HepG2 (cell line): ENCODE measurements around the gene DNAAF3. TPM values are rescaled to one million over a fixed set of nuclear protein-coding genes. Genes with fewer than 3 reads are reported as not detected.

Experiments
- HMGA1 ChIP-seq: sonication (generic); formaldehyde crosslinking; conservative IDR thresholded peaks from 2 replicates; pipeline ENCODE4 v1.4.0; 2020; ENCODE audit warnings: missing genetic modification reagents
- MAFG ChIP-seq: sonication (generic); formaldehyde crosslinking; IDR thresholded peaks from 2 replicates; pipeline ENCODE4 v1.5.1; 2020; ENCODE audit warnings: mild to moderate bottlenecking, missing genetic modification reagents
- REST ChIP-seq, 2 experiments: IDR thresholded peaks; 2 replicates each; pipeline ENCODE4 v1.6.1; 2011 to 2012; ENCODE audit warnings: low read length in 2 of 2, borderline replicate concordance in 1 of 2, low read depth in 1 of 2, mild to moderate bottlenecking in 1 of 2, moderate library complexity in 1 of 2
- SIX1 ChIP-seq: sonication (generic); formaldehyde crosslinking; IDR thresholded peaks from 2 replicates; pipeline ENCODE4 v1.4.0; 2020; ENCODE audit warnings: missing genetic modification reagents, borderline replicate concordance
- SOX6 ChIP-seq, 2 experiments: fragments of 450-650 bp in 1 of 2; sonication (generic) in 1 of 2; formaldehyde crosslinking in 1 of 2; IDR thresholded peaks; 2 replicates each; pipeline versions ENCODE4 v1.4.0 to v1.6.1; 2017 to 2020; ENCODE audit warnings: antibody characterized with exemption in 1 of 2, mild to moderate bottlenecking in 1 of 2, missing genetic modification reagents in 1 of 2
- ZBTB25 ChIP-seq: IDR thresholded peaks from 2 replicates; pipeline ENCODE4 v1.6.1; 2018; ENCODE audit warnings: missing genetic modification reagents
- ZFP36L1 ChIP-seq: sonication (generic); formaldehyde crosslinking; IDR thresholded peaks from 2 replicates; pipeline ENCODE4 v1.8.0; 2022; ENCODE audit warnings: mild to moderate bottlenecking, missing genetic modification reagents, moderate library complexity
- ZNF205 ChIP-seq: IDR thresholded peaks from 2 replicates; pipeline ENCODE4 v1.6.1; 2018; ENCODE audit warnings: missing biosample characterization, missing genetic modification reagents
- ZNF749 ChIP-seq: sonication (generic); formaldehyde crosslinking; IDR thresholded peaks from 2 replicates; pipeline ENCODE4 v1.8.0; 2022; ENCODE audit warnings: mild to moderate bottlenecking, missing genetic modification reagents, moderate library complexity, borderline replicate concordance
- ZNF75D ChIP-seq: sonication (generic); formaldehyde crosslinking; IDR thresholded peaks from 2 replicates; pipeline ENCODE4 v1.8.1; 2023; ENCODE audit warnings: missing genetic modification reagents, mild to moderate bottlenecking, borderline replicate concordance
- ZSCAN20 ChIP-seq: sonication (generic); formaldehyde crosslinking; IDR thresholded peaks from 2 replicates; pipeline ENCODE4 v1.4.0; 2020; ENCODE audit warnings: missing genetic modification reagents, mild to moderate bottlenecking, borderline replicate concordance
- polyA plus RNA-seq, 8 experiments: library from polyadenylated mRNA; depleted of rRNA in 3 of 8; stranded (reverse) in 7 of 8; unstranded in 1 of 8; fragments of >200 nt; fragmentation: Illumina TruSeq in 4 of 8; extraction: Trizol in 4 of 8; gene quantifications; 2 replicates each; pipeline versions ENCODE4 v1.2.1 to v1.2.3, GENCODE V29; 2011 to 2016; ENCODE audit warnings: low read depth in 4 of 8, missing spikeins in 1 of 8, mixed read lengths in 1 of 8; ENCODE audit not compliant: insufficient read depth in 1 of 8
- total RNA-seq, 5 experiments: library from RNA; depleted of rRNA; stranded (reverse); fragments of >200 nt; fragmentation: Illumina TruSeq; extraction: Trizol; gene quantifications; 2 replicates each; pipeline ENCODE4 v1.2.3, GENCODE V29; 2016; ENCODE audit warnings: low read depth in 1 of 5
- TF ChIP-seq, protein P1 (sequence below): fragments of 450-650 bp; IDR thresholded peaks from 2 replicates; pipeline ENCODE4 v1.6.1; 2017
- TF ChIP-seq, protein P2 (sequence below): sonication (generic); formaldehyde crosslinking; conservative IDR thresholded peaks from 2 replicates; pipeline ENCODE4 v1.4.0; 2020; ENCODE audit warnings: missing genetic modification reagents
- TF ChIP-seq, protein P3 (sequence below): sonication (generic); formaldehyde crosslinking; IDR thresholded peaks from 2 replicates; pipeline ENCODE4 v1.5.1; 2020; ENCODE audit warnings: missing genetic modification reagents, mild to moderate bottlenecking, borderline replicate concordance
- TF ChIP-seq, protein P4 (sequence below): sonication (generic); formaldehyde crosslinking; IDR thresholded peaks from 2 replicates; pipeline ENCODE4 v1.4.0; 2020; ENCODE audit warnings: mild to moderate bottlenecking, missing genetic modification reagents

Gene DNAAF3
- total and polyA plus RNA-seq, 2 of the 13 experiments (the other 11 are each of a cell fraction or from before 2014, with no cell fraction given), result 0.30 to 0.40 TPM

DNA sequence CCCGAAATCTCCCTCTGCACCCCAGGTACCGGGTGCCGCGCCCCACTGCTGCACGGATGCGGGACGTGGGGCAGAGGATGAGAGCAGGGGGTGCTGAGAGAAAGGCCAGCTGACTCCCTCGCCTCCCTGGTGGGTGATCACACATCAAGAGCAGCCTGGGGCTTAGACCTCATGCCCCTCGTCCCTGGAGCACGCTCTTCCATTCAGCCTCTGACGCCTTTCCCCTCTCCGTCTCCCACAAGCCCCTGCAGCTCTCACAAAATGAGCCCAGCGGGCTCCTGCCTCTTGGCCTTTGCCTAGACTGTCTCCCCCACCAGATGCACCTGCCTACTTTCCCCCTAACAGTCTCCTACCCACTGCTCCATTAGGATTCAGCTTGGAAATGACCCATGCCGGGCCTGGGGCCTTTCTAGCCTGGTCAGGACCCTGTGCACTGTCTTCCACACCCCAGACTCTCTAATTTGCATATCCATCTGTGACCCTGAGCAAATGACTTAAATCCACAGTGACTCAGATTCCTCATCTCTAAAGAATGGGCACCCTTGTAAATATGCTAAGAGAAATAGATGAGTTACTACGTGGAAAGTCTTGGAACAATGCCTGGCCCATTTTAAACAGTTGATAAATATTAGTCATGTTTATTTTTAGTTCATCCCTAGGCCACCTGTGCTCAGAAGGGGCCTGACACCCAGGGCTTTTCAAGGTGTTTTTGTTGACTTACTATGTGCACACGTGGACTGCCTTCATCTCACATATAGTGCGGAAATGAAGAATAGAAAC, 43.5 kb upstream of the DNAAF3 start (continued):
- TF ChIP-seq SIX1 (CRISPR knock-in tag) (no peak), ZNF205 (CRISPR knock-in tag) (no peak), ZSCAN20 (no peak), SOX6 (IDR thresholded peaks at IDR 0.05) (no peak), SOX6 (CRISPR knock-in tag; IDR thresholded peaks at IDR 0.05) (peak; percentile 92), ZNF749 (CRISPR knock-in tag) (0 out of 2 replicates have a peak, but pooled peaks have one; percentile 27), REST (IDR thresholded peaks at IDR 0.05; ENCODE audit: borderline replicate concordance in 1 of 2, low read depth in 1 of 2, low read length in 2 of 2) (0 out of 4 replicates have a peak, but pooled peaks of 1 of the 2 experiments have one; percentile 15), ZBTB25 (no peak), MAFG (CRISPR knock-in tag) (no peak), ZFP36L1 (CRISPR knock-in tag) (no peak), ZNF75D (CRISPR knock-in tag) (no peak), HMGA1 (CRISPR knock-in tag) (no peak)
- TF ChIP-seq, protein P1, sequence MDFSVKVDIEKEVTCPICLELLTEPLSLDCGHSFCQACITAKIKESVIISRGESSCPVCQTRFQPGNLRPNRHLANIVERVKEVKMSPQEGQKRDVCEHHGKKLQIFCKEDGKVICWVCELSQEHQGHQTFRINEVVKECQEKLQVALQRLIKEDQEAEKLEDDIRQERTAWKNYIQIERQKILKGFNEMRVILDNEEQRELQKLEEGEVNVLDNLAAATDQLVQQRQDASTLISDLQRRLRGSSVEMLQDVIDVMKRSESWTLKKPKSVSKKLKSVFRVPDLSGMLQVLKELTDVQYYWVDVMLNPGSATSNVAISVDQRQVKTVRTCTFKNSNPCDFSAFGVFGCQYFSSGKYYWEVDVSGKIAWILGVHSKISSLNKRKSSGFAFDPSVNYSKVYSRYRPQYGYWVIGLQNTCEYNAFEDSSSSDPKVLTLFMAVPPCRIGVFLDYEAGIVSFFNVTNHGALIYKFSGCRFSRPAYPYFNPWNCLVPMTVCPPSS, result no peak
- TF ChIP-seq, protein P2, sequence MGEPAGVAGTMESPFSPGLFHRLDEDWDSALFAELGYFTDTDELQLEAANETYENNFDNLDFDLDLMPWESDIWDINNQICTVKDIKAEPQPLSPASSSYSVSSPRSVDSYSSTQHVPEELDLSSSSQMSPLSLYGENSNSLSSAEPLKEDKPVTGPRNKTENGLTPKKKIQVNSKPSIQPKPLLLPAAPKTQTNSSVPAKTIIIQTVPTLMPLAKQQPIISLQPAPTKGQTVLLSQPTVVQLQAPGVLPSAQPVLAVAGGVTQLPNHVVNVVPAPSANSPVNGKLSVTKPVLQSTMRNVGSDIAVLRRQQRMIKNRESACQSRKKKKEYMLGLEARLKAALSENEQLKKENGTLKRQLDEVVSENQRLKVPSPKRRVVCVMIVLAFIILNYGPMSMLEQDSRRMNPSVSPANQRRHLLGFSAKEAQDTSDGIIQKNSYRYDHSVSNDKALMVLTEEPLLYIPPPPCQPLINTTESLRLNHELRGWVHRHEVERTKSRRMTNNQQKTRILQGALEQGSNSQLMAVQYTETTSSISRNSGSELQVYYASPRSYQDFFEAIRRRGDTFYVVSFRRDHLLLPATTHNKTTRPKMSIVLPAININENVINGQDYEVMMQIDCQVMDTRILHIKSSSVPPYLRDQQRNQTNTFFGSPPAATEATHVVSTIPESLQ (CRISPR knock-in tag), result no peak
- TF ChIP-seq, protein P3, sequence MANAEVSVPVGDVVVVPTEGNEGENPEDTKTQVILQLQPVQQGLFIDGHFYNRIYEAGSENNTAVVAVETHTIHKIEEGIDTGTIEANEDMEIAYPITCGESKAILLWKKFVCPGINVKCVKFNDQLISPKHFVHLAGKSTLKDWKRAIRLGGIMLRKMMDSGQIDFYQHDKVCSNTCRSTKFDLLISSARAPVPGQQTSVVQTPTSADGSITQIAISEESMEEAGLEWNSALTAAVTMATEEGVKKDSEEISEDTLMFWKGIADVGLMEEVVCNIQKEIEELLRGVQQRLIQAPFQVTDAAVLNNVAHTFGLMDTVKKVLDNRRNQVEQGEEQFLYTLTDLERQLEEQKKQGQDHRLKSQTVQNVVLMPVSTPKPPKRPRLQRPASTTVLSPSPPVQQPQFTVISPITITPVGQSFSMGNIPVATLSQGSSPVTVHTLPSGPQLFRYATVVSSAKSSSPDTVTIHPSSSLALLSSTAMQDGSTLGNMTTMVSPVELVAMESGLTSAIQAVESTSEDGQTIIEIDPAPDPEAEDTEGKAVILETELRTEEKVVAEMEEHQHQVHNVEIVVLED (CRISPR knock-in tag), result peak; percentile 19; the same call in 1 of the 2 replicates
- TF ChIP-seq, protein P4, sequence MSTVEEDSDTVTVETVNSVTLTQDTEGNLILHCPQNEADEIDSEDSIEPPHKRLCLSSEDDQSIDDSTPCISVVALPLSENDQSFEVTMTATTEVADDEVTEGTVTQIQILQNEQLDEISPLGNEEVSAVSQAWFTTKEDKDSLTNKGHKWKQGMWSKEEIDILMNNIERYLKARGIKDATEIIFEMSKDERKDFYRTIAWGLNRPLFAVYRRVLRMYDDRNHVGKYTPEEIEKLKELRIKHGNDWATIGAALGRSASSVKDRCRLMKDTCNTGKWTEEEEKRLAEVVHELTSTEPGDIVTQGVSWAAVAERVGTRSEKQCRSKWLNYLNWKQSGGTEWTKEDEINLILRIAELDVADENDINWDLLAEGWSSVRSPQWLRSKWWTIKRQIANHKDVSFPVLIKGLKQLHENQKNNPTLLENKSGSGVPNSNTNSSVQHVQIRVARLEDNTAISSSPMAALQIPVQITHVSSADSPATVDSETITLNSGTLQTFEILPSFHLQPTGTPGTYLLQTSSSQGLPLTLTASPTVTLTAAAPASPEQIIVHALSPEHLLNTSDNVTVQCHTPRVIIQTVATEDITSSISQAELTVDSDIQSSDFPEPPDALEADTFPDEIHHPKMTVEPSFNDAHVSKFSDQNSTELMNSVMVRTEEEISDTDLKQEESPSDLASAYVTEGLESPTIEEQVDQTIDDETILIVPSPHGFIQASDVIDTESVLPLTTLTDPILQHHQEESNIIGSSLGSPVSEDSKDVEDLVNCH (CRISPR knock-in tag), result no peak
